IPS DF 19.7 (cell line): ENCODE data around the gene EEPD1.

Experiments used
- DNase-seq: peaks from one replicate; pipeline ENCODE4 v3.0.0-alpha.2; 2013; ENCODE audit warnings: low read depth, low spot score

The EEPD1 gene

DNA sequence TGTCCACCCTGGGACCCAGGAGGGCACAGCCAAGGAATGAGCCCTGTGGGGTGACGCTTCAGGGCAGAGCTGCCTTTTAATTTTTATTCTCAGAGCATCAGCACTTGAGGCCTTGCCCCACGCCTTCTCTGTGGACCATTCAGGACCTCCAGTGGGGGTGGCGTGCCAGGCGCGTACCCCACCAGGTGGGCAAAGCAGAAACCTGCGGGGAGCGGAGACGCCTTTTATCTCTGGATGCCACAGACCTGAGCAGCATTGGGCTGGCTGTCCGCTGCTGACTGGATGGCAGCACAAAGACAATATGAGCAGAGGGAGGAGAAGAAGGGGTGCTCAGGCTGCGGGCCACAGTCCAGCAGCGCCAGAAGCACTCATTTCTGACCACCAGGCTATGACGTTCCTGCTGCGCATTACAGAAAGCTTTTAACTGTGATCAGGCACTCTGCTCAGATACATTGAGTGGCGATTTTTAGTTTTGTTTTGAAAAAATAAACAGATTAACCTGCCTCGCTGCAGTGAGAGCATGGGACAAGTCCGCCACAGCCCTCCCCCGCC is 146.2 kb downstream of the EEPD1 start:
- no peak for DNase-seq

DNA sequence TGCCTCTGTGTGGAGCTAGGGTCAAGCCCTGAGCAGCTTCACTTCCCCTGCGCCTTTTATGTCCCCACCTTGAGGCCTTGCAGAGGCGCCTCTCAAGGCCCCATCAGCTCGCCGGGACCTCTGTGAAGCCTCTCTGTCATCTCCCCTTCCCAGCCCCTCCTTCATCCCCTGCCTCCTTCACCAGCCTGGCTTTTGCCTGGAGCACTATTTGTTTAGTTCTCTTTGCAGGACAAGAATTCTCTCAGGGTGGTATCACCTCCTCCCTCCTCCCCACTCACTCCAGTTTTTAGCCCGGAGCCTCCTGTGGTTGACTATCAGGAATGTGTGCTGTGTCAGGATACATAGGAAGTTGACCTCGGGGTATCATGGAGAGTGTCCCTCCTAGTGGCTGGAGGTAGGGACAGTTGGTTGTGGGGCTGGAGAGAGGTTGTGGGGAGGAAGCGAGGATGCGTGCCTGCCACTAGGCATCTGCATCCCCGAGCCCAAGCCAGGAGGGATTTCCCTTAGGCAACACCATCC is 146.8 kb downstream of the EEPD1 start:
- no peak for DNase-seq

DNA sequence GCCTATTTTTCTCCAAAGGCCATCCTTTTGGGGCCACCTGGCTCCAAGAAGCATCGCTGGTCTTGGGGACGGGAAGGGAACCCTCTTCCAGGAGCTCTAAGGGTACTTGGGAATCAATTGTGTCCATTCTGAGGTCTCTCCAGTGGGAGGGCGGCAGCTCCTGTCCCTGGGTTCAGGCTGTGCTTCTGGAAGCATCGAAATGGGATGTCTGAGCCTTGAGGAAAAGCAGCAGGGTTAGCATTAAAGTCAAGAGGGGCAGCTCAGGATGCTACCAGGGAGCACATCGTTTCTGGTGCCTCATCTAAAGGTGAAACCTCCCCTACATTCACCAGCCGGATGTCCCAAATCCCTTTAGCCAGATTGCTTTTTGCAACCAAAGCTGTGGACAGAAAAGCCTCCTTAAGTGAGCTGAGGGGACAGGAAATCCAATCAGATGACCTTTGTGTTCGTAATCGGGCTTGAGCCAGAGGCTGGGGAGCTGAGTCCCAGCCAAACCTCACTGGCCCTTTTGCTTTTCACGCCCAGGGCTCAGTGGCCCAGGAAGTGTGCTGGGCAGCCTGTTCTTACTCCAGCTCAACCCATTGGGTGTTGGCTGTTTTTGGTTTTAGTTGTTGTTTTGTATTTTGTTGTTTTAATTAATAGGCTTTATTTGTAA is 147.8 kb downstream of the EEPD1 start:
- DNase-seq = no peak

DNA sequence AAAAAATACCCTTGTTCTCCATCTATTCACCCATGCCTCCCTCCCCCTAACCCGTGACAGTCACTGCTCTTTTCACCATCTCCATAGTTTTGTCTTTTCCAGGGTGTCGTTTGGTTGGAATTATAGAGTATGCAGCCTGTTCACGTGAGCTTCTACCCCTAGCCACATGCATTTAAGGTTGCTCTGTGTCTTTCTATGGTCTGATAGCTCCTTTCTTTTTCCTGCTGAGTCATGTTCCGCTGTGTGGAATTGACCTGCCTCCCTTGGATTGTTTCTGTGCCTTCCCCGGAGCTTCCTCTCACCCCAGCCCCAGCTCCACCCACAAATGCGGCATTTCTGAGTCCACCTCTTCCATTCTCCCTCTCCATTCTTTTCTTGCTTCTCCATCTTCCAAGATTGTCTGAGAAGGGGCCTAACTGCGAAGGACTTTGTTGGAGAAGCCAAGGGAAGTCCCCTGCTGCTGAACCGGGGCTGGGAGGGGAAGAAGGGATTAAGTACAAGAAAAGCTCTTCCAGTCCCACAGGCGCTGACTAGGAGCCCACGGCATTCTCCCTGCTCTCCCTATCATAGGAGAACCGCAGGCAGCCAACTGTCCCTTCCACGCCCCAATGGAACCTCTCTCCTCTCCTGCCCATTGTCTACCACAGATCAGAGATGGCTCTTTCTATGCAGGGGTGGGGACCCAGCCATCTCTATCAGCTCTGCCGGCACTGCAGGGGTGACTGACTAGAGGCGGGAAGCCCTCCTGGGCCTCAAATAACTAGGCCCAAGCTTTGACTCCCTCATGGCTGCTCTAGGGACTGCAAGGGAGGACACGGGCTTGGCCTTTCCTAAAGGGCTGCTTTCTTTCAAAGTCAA is 149.1 kb downstream of the EEPD1 start:
- no peak for DNase-seq

DNA sequence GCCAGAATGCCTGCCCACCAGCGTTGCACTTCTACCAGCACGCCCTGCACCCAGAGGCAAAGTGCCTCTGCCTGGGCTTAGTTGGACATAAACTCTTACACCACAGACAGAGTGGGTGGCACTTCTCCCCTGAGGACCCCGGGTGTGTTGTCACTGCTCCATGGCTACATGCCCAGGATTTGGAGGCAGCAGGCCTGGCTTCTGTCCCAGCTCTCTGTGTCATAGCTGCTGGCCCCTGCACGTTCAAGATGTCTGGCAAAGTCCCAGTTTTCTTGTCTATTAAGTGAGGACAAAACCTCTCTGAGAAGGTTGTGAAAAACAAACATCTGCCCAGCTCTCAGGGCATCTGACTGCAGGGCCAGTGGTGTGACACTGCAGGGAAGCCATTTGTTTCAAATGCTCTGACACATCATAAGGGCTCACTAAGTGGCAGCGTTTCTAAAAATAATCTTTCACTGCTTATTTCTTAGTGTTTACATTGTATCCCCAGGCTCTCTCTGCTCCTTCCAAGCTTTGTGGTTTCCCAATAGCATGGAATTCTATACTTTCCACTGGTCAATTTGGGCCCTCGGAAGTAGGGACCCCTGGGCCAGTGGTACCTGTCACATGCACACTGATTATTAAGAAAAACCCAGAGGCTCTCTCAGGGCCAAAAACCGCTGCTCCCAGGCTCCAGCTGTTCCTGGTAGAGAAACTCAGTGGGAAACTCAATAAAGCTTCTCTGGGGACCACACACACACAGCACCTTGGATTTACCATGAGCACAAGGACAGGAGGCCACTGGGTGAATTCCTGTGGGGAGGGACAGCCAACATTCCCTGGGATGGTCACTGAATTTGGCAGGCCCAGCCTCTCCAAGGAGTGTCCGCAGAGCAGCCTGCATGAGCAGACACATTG is 150.4 kb downstream of the EEPD1 start:
- DNase-seq = no peak

DNA sequence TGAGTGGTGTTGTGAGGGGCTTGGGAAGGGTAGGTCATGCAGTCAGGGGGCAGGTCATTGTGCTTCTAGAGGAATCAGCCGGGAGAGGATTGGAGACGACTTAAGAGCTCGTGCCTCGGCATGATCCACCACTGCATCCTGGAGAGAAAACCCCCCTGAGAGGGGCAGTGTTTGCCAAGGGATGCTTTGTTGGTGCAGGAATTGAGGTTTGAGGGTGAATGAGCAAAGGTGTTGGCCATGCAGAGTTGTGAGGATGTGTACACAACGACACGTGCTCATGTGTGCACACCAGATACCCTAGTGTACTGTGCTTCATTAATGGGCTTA is 151.0 kb downstream of the EEPD1 start:
- DNase-seq = no peak

DNA sequence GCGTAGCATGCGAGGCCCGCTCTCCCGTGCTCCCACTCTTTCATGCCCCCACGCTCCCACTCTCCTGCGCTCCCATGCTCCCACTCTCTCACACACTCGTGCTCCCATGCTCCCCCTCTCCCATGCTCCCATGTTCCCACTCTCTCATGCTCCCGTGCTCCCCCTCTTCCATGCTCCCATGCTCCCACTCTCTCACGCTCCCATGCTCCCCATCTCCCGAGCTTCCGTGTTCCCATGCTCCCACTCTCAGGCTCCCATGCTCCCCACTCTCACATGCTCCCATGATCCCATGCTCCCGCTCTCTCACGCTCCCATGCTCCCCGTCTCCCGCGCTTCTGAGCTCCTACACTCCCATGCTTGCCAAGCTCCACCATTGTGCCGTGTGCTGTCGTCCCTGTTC is 152.2 kb downstream of the EEPD1 start:
- no peak for DNase-seq

DNA sequence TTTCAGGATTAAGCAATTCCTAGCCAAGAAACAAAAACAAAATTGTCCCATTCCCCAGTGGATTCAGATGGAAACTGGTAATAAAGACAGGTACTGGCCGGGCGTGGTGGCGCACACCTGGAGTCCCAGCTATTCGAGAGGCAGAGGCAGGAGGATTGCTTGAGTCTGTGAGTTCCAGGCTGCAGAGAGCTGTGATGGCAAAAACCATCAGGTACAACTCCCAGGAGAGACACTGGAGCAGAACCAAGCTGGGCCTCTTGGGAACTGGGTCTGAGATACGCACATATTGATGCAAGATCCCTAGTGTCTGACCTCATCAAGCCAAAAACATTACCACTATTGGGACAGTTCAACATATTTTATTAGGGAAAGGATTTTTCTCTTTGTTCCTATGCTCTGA is 152.6 kb downstream of the EEPD1 start:
- DNase-seq = no peak

DNA sequence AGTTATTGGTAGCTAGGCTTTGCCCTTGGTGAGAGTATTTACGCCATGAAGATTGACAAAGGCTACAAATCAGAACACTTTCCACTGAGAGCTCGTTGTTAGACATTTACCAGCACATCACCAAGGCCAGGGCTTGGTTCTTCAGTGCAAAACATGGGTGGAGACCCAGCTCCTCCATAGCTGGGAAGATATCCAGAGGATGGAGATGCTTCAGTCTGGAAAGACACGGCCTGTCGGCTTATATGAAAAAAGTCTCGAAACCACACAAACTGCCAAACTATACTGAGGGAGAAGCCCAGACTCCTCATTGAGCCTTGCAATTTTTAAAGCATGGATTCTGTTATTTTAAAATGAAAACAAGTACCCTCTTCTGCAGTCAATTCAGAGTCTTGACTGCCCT is 153.2 kb downstream of the EEPD1 start:
- no peak for DNase-seq

DNA sequence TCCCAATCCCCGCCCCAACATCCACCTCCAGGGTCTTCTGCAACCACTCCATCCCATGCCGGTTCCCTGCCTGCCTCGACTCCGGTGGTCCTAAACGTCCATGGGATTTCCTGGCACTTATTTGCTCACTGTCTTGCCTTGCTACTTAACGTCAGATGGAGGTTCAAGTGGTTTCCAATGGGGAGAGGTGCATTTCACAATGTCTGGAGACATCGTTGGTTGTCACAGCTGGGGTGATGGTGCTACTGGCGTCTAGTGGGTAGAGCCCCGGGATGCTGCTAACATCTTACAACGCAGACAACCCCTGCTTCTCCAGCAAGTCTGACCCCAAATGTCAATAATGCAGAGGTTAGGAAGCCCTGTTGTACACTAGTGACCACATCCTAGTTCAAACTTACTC is 153.7 kb downstream of the EEPD1 start:
- DNase-seq = no peak

DNA sequence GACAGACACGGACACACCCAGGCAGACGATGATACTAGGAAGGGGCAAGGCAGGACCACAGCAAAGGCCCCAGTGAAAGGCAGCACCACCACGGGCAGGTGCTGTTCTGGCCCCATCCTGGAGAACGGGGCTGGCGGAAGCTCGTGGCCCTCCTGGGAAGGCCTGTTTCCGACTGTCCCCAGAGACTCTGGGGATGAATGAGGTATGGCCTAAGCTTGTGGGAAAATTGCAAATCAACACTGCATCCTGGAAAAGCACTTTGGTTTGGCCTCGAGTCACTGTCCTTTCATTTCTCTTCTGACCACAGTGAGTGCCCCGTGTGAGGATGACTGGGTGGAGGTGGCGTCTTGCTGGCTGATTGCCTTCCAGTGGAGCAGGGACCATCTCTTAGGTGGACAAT is 155.0 kb downstream of the EEPD1 start:
- no peak for DNase-seq

DNA sequence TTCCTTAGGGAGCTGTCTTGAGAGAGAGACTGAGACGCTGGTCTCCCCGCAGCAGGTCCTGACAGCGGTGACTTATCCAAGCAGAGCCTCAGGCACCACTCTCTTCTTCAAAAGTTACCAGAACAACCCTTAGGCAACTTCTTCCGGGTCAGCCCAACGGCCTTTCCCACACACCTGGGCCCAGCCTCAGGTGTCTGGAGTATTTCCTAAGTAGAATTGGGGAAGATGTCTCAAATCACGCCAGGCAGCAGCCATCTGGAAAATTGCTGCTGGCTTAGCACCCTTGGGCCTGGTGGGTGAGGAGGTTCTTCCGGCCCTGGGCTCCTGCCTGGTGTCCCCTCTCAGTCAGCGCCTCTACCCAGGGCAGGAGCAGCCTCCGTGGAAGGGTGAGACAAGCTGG is 156.2 kb downstream of the EEPD1 start:
- DNase-seq = no peak

DNA sequence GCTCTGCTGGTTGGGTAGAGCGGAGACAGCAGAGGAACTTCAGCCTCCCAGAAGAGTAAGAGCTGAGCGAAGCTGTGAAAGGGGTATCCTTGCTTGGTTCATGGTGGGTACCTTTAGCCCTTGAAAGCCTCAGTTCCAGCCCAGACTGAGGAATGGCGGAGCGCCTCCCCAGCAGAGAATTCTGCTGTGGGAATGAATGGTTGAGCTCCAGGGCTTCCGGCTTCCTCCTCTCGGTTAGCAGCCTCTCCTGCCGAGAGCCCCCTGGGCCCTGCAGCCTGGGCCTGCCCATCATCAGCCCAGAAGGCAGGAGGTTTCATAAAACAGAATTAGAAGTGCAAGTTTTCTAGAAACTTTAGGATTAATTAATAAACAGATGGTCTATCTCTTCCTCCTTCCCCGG is 156.7 kb downstream of the EEPD1 start:
- no peak for DNase-seq

DNA sequence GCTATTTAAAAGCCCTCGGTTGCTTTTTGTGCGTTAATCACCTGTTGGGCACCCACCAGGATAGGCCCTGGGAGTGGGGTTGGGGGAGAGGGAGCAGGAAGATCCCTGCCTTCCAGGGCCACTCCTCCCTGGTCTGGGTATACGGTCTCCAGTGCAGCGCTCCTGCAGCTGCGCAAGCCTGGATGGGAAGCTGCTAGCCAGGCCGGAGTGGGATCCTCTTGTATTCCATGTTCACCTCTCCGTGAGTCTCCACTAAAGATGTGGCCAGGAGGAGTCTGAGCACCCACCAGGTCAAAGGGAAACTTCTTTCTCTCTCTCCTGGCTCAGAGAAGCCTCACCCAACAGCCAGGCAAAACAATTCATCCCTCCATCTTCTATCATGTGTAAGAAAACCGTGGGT is 157.8 kb downstream of the EEPD1 start:
- no peak for DNase-seq

DNA sequence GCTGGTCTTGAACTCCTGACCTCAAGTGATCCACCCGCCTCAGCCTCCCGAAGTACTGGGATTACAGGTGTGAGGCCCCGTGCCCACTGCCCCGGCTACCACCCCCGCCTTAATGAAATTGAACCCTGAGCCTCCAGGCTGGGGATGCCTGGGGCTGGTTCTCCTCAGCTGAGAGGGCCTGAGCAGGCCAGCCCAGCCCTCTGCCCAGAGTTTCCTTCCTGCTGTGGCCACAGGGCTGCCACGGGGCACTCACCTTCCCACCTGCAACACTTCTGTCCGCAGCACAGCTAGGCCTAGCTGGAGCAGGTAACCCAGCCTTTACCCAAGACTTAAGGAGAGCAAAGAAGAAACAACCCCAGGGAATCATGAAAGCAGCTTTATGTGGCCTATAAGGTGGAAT is 158.5 kb downstream of the EEPD1 start:
- no peak for DNase-seq

DNA sequence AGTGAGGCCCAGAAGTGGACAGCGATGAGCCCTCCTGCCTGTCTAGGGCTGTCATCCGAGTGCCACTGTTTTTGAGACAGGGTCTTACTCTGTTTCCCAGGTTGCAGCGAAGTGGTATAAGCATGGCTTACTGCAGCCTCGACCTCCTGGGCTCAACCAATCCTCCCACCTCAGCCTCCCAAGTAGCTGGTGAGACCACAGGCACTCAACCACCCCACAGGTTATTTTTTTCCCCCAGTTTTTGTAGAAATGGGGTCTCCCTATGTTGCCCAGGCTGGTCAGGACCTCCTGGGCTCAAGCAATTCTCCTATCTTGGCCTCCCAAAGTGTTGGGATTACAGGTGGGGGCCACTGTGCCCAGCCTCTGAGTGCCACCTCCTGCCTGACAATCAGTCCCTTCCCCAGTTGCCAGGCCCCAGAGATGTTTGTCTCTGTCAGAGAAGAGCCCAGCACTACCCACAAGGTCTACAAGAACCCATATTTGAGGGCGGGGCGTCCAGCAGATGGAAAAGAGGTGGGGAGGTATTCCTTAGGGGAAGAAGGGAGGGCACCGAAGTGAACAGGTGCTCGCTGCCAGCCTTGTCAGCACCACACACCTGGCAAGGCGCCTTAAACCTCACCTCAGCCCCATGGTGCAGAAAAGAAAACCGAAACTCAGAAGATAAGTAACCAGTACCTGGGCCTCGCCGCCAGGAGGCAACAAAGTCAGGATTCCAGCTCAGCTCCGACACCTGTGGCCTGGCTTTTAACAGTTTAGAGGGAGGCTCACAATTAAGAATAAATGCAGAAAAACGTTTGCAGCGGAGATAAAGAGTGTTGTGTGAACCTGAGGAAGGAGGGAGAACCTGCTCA is 159.2 kb downstream of the EEPD1 start:
- DNase-seq = no peak

DNA sequence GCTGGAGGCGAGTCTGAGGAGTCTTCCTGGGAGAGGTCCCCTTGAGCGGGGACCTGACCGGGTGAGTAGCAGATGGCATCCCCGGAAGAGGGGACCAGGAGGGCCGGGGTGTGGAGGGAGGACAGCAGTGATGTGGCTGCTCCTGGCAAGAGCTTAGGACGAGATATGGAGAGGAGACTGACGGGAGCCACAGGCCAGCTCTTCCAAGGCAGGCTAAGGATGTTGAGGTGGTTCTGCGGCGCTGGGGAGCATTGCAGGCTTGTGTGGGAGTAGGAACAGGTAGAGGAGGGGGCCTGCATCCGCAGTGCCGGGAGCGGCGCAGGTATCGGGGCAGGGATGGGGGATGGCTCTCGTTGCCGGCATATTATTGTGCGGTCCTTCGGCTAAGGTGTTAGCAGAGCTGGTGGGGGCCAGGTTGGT is 159.9 kb downstream of the EEPD1 start:
- no peak for DNase-seq

DNA sequence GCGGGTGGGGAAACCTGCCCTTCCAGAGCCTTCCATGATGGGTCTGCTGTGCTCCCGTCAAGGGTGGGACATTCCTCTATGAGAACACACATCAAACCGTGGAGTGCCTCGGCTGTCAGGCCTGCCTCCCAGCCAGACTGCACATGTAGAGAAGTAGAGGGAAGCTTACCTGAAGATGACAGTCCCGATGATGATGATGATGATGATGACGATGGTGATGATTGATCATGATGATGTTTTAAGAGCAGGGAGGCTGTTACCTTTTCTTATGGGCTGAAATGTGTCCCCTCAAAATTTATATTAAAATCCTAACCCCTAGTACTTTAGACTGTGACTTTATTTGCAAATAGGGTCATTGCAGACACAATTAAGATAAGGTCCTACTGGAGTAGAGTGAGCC is 160.6 kb downstream of the EEPD1 start:
- DNase-seq = no peak

DNA sequence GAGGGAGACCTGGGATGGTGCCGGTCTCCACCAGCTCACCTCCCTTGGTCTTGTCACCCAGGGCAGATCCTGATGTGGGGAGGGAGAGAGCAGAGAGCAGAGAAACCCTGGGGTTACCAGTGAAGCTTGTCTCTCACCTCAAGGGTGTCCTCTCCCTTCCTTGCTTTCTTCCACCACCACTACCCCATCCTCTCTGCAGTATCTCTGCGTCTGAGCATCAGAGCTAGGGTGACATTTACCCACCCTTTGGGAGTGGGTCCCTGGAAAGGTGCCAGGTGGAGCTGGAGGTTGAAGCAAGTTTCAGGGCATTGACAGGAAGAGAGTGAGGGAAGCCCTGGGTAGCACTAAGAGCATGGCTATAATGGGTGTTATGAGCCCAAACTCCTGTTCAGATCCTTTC is 161.4 kb downstream of the EEPD1 start:
- DNase-seq = no peak

DNA sequence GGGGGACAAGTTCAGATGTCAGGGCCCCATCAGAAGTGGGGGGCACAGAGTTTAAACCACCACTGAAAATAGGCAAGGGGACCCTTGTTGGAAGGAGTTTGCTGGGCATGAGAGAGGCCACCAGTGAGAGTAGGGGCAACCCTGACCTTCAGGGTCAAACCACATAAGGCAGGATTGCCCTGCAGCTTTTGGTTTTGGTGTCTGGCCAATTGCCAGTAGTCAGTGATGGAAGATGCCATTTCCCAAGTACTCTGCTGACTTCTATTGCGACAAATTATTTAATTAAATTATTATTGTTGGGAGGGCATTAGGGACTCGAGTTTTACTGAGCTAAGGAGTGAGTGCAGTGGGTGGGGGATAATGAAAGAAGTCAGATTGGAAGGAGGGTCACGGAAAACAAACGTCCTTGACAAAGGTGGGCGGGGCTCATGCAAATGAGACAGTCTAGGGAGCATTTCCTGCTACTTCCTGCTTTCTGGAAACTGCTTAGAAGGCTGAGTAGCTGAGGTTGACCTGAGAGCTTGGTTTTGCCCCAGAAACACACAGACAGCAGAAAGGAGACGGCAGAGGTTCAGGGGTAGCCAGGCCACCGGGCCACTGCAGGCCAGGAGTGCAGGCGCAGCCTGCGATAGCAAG is 162.4 kb downstream of the EEPD1 start:
- DNase-seq = no peak

DNA sequence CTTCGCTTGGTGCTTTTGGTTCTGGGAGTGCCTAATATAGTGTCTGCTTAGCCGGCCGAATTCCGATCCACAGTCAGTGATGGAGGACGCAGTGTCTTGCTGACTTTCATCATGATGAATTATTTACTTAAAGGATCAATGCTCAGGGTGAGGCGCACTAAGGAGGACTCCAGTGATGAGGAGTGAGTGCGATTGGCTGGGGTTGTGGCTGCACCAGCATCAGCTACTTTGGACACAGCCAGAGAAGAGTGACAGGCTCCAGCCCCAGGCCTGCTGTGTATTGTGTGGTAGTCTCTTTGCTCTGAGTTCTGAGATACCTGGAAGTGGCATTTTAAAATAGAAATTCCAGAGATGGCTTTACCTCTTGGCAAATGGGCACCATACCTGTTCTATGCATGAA is 163.3 kb downstream of the EEPD1 start:
- no peak for DNase-seq
